GM18517 (cell line): ENCODE measurements around the gene KAZN.
"Not testable (repeated sequence)": the region's sequence is repeated elsewhere in the genome, so short reads cannot be mapped to it uniquely, and the experiment has no call there.

Experiments
- ATAC-seq: cut with Tn5 transposase; IDR thresholded peaks from one replicate; pipeline ENCODE4 v1.9.1; 2021; ENCODE audit warnings: mild to moderate bottlenecking, moderate library complexity; ENCODE audit not compliant: unreplicated experiment

KAZN gene

DNA sequence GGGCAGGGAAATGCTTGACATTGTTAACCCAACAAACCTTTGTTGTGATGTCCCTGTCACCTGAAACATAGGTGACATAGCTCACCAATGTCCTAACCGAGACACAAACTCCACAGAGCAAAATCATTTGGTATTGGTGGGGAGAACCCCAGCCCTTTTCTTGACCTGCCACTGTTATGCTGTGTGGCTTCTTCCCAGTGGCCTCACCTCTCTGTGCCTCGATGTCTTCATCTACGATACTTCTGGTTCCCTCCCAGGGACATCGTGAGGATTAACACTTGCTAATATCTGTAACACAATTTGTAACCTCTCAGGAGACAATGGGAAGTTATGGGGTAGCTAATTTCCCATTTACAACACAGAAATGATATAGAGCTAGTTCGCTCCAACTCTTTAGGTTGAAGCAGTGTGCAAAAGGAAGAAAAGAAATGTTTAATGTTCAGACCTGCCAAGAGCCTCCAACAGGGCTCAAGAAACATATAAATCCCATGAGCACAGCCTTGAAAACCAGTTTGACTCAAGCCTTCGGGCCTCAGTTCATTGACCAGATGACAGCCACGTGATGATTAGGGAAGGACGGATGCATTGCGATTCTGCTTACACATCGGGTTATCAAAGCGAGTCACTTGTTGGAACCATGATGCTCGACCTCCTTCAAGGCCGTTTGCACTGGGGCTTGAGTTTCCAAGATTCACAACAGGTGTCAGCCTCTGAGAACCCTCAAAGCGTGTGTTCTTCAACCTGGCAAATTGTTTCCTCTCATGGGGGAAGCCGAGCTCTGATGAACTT is 517.3 kb downstream of the KAZN start:
- ATAC-seq, result no peak

DNA sequence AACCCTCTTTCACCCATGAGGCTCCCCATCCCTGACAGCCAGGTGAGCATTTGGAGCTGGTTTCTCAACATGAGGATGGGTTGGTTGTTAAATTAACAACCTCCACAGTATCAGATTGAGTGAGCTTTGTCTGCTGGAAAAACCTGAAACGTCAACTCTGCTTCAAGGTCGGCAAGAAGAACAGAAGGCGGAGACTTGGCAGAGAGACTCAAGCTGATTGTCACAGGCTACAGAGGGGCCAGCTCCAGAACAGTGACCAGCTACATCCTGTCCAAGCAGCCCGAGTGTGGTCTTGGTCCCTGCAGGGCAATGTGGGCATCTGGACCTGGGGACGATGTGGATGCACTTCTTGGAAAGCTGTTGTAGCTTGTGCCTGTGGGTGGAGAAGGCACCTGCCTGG is 518.5 kb downstream of the KAZN start:
- ATAC-seq, result no peak

DNA sequence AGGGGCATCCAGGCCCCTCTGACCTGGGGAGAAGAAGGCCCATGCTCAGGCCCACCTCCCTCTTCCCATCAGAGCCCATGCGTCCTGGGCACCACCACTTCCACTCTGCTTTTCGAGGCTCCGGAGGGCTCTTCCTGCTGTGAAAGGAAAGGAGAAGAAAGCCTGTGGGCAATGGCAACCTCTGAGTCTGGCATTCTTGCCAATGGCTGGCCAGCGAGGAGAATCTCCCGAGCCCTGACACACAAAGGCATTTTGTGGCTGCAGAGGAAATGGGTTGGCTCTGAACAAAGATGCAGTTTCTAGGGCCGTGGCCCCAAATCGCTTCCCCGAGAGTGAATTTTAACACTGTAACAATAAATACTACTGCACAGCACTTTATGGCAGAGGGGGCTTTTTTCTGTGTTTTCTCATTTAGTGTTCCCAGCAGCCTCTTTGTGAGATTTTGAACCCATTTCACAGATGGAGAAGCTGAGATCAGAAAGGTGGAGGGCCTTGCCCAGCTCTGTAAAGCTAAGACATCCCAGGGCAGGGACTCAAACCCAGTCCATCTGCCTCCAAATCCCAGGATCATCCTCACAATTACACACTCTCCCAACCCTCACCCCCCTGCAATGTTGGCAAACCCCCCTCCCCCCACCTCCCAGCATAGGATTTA is 519.3 kb downstream of the KAZN start:
- ATAC-seq, result no peak

DNA sequence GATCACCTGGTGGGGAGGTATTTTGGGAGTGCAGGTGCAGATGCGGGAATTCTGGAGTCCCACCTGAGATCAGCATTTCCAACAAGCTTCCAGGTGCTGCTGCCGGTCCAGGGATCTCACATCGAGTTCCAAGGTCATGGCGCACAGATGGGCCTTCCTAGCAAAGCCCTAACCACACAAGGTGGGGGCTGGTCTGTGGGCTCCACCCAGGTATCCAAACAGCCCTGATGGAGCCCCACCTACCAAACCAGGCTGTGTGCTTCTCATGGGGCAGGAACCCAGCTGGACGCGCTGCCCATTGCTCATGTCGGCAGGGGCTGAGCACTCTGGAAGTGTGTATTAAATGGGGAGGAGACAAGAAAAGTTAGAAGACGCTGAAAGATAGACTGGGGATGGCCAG is 520.1 kb downstream of the KAZN start:
- ATAC-seq, result no peak

DNA sequence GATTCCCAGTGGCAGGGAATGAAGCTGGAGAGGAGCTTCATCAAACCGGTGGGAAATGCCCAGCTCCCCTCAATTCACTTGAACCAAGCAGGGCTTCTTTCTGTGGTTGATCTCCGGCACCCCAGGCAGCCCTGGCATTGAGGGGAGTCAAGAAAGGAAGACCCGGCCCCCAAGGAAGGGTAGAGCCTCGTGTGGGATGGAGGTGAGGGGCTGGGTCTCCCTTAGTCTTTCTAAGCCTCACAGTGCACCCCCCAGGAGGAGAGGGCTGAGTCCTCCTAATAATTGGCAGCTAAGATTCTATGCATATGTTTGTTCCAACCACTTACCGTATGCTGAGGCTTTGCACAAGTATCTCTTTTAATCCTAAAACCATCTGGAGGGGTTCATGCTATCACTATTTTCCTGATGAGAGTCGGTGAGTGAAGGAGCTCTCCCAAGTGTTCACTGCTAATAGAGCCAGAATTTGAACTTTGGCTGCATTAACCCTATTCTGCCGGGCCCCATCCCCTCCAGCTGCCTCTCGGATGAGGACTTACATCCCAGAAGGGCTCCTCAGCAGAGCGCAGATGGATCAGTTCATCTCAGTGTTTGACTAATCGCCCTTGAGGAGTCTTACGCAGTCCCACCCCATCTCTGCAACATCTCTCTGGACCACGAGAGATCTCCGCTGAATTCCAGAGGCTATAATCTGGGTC is 521.9 kb downstream of the KAZN start:
- ATAC-seq, result no peak

DNA sequence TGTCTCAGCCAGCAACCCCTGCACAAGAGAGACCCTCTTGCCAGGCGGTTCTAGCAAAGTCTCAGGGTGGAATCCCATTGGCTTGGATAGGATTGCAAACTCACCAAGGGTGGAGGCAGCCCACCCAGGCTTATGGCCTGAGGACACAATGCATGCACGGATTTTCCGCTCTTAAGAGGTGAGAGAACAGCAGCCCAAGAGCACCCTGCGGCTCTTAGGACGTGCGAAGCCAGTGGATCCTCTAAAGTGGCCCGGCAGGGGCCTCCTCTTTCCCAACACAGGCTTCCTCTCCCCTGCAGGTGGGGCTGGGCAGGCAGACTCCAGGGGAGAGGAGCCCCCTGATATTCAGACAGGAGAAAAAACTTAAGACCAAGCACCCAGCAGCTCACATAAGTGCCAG is 523.8 kb downstream of the KAZN start:
- no peak for ATAC-seq

DNA sequence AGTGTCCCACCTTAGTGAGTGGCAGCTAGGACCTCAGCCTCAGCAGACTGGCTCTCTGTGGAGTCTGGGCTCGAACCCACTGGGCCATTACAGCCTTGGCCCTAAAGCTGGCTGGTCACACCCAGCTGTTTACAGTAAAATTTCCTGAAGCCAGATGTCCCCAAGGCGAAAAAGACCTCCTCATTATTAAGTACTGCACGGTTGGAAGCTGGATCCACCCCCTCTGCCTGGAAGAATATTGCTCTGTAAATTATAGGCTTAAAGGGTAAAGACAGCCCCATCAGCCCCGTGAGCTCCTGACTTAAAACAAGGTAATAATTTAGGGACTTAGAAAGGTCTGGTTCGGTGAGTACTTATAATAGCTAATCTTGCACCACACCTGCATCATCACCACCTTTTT is 524.8 kb downstream of the KAZN start:
- ATAC-seq, result no peak

DNA sequence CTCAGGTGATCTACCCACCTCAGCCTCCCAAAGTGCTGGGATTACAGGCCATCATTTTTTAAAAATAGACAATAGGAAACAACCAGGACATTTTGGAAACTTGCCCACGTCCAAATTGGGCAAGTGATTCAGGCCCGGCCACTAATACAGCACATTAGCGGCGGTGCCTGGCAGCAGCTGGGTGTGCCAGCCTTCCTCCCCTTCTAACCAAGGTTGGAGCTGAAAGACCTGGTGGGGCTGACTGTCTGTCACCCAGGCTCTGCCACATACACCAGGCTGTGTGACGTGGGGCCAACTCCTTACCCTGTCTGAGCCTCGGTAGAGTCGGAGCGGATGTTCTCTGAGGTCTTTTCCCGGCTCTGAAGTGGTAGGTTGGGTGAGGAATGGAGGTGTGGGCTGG is 525.4 kb downstream of the KAZN start:
- ATAC-seq, result no peak

DNA sequence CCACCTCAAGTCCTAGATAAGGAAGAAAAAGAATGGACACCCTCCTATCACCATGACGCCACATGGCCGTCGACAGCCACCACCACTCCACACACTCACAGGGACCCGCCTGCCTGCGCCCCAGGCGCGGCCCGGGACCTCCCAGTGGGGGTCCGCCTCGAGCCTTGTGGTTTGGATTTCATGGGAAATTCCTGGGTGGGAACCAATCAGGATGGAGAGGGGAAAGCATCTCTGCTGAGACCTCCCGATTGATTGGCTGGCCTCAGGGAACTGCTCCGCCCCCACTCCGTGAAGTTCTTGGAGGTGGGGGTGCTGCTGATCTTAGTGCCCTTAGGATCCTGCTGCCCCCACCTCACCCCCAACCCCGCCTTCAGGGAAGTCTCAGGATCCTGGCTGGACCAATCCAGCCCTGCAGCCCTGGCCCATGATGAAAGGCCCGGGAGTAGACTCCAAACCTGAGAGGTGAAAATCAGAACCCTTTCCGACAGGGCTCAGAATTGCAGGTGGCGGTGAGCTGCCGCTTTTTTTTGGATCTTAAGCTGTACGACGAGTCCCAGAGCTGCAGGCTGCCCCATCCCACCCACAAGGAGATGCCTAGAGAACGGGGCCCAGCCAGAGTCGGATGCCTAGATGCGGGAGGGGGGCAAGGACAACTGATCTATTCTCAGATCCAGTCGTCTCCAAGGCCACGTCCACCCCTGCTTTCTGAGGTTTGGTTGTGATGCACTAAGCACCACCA is 526.0 kb downstream of the KAZN start:
- no peak for ATAC-seq

DNA sequence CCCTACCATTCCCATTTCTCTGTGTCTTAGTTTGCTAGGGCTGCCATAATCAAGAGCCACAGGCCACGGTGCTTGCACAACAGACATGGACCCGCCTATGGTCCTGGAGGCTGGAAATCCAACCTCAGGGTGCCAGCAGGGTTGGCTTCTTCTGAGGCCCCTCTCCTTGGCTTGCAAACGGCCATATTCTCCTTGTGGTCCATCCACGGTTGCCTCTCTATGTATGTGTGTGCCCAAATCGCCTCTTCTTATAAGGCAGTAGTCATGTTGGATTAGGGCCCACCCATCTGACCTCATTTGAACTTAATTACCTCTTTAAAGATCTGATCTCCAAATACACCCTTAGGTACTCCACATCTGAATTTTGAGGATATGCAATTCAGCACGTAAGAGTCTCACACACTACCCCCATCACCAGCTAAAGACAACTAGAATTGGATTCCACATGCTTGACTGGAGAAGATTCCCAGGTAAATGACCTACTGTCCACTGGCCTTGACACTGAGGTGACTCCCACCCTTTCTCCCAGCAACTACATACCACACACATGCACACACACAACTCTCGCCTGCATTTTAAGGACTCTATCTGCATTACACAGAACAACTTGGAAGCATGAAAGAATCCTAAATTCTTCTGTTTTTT is 526.7 kb downstream of the KAZN start:
- no peak for ATAC-seq

DNA sequence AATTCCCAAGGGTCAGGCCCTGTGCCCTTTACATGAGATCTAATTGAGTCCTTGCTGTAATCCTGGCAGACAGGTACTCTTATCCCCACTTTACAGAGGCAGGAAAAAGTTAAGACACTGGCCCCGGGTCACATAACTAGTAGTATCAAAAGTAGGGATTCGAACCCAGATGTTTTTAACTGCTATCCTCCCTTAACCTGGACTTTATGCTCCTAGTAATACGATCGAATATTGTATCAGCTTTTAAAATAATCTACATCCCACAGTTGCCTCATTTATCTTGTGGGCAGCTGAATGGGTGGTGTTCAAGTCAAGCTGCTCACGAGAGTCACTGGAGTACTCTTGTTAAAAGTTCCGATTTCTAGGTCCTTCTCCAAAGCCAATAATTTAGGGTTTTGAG is 529.6 kb downstream of the KAZN start:
- no peak for ATAC-seq

DNA sequence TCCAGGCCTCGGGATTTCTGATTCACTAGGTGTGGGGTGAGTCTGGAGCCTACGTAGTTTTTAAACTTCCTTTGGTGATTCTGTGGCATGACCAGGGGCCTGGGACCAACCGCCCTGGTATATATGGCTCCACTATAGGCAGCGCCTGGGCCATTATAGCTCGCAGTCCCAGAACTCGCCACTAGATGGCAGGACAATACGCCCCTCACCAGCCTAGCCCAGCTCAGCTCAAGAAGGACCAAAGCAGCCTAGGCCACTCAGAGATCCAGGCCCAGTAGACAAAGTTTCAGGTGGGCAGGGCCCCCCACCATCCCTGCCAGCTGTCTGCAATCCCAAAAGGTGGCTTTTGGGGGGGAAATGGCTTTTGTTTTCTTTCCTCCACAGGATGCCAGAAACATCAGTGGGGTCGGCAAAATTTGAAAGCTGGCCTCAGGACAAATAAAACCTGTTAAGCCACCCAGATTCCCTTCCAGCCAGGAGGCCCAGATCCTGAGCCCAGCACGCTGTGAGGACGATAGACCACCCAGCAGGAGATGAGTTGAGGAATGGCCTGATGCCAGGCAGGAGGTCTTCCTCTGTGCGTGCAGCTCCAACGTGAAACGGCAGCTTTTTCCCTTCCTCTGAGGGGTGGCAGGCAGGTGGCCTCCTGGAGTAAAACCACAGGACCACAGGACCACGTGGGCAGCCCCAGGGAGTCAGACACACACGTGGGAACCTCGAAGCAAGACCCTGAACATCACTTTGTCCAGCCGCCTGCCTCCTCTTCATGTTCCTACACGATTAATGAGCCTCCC is 530.2 kb downstream of the KAZN start:
- no peak for ATAC-seq

DNA sequence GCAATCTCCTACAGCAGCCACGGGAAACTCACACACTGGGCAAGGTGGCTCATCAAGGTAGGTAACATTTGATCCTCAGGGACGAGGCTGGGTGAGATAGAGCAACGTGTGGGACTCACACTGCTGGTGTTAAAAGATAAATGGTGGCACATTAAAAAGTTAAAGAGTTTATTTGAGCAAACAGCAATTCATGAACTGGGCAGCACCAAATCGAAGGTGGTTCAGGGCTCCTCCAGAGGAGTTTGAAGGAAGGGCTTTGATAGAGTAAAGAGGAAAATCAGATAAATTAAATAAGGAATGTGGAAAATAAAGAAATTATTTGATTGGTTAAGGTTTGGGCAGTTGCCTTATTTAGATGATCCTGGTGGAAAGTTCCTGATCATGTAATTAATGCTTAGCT is 531.5 kb downstream of the KAZN start:
- ATAC-seq, result no peak

DNA sequence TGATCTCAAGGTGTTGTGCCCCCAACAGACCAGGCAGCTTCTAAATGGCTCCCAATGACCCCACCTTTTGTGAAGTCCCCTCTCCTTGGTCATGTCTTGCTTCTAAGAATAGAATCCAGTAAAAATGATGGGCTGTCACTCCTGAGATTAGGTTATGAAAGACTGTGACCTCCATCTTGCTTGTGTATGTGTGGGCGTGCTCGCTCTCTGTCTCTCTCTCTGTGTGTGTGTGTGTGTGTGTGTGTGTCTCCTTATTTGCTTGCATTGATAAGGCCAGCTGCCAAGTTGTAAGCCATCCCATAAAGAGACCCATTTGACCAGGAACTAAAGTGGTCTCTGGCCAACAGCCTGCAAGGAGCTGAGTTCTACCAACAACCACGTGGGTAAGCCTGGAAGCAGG is 532.1 kb downstream of the KAZN start:
- ATAC-seq, result no peak

DNA sequence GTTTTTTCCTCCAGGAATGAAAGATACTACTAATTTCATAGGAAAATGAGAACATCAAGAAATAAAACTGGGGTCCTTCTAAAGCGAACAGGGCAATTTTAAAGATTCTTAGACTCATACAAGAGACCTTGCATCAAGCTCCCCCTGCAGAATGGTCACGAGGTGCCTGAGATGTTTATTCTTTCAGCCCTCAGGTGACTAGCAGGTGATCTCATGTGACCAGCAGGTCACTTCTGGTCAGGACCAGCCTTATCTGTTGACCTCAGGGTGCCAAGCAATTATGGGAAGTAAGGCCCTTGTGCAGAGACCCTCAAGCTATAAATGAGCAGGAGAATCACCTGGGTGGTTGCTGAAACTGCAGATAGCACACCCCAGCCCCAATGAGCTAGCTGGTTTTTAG is 534.5 kb downstream of the KAZN start:
- ATAC-seq, result no peak

DNA sequence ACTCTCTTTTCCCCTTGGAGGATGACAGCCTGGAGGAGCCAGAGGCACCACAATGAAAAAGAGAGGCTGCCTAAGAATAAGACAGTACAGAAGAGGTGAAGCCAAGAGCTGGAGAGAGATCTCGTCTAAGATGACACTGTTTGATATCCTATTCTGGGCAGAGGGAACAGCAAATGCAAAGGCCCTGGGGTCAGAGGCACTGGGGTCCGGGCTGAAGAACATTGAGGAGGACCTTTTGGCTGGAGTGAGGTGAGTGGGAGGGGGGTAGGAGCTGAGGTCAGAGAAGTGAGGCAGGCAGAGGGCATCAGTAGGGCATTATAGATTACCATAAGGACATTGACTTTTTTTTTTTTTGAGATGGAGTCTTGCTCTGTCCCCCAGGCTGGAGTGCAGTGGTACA is 535.8 kb downstream of the KAZN start:
- ATAC-seq, result no peak

DNA sequence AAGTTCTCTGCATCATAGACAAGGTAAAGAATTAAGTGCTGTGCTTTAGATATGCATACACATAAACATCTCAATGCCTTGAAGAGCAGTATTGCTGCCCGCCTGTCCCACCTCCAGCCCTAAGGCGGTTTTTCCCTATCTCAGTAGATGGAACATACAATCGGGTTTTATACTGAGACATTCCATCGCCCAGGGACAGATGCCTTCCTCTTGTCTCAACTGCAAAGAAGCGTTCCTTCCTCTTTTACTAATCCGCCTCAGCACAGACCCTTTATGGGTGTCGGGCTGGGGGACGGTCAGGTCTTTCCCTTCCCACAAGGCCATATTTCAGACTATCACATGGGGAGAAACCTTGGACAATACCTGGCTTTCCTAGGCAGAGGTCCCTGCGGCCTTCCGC is 537.1 kb downstream of the KAZN start:
- not testable (repeated sequence) for ATAC-seq

DNA sequence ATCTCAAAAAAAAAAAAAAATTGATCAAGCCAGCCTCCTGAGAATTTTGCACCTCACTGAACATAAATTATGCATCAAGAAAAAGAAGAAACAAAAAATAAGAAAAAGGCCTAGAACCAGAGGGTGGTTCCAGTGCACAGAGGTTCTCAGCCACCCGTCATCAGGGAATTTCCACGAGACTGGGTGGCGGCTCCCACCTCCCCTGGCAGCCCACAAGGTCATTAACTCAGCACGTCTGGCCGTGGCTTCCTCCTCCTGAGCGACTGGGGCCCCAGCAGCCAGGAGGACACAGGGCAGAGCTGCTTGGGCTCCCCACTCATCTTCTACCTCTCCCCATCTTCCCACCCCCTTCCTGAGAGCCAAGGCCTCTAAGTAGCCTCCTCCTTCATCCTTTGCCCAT is 539.3 kb downstream of the KAZN start:
- no peak for ATAC-seq

DNA sequence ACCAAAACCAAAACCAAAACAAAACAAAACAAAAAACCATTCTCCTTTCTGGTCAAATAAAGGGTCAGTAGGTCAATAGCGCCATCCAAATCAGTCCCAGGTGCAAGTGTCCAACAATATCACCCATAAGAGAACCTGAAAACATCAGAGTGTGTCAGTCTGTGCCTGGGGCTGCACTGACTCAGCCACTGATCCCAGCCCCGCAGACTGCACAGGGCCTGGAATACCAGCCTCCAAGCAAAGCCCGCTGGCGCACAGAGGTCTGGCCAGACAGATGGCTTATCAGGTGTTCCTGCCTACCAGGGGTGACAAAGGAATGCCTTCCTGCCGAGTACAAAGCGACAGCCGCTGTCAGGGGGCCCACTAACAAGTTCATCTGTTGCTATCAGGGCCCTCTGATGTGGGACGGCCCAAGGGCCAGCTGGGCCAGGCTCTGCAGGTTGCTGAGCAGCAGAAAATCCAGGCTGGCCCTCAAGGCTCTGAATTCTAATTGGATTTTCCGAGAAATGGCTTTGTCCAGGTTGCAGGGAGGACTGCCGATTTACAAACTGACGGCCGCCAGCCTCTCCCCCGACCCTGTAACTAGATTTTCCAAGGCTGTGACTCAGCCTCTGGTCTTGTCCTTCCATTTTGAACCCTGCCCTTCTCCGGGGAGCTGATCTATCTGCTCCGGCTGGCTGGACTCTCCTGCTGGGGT is 541.3 kb downstream of the KAZN start:
- no peak for ATAC-seq
